ENCODE measurements around the gene PTPRB.

- no peak for TF ChIP-seq CTCF (IDR thresholded peaks at IDR 0.05)
- no peak for TF ChIP-seq EZH2 (IDR thresholded peaks at IDR 0.05; ENCODE audit: borderline replicate concordance, insufficient read depth, low read depth, low read length, poor library complexity, severe bottlenecking)
These were observed 34.5 kb upstream of the PTPRB start for GRCh38 chr12:70671698-70672097.
